Measurements from ENCODE around the gene LYZL1.
"Not testable (repeated sequence)": the region's sequence is repeated elsewhere in the genome, so short reads cannot be mapped to it uniquely, and the experiment has no call there.

Gene LYZL1

DNA sequence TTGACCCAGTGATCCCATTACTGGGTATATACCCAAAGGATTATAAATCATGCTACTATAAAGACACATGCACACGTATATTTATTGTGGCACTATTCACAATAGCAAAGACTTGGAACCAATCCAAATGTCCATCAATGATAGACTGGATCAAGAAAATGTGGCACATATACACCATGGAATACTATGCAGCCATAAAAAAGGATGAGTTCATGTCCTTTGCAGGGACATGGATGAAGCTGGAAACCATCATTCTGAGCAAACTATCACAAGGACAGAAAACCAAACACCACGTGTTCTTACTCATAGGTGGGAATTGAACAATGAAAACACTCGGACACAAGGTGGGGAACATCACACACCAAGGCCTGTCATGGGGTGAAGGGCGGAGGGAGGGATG, 48.7 kb downstream of the LYZL1 start:
- DNase-seq, result not testable (repeated sequence)

DNA sequence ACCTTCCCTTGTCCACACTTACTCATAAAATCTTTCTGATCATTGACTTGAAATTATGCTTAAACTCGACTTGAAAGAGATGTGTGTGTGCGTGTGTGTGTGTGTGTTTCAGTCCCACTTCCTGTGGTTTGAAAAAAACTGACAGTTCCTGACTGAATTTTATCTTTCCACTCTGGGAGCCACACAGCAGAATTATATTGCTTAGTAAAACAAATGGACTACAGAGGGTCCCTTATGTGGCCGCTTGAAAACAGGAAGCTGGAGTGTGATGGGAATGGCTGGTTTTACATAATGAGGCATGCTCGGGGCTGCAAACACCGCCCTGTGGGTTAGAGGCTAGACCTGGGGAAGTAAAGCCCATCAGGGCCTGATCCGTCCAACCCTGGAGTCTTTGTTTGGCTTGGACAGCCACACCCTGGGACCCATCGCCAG, 54.8 kb downstream of the LYZL1 start:
- no peak for DNase-seq

DNA sequence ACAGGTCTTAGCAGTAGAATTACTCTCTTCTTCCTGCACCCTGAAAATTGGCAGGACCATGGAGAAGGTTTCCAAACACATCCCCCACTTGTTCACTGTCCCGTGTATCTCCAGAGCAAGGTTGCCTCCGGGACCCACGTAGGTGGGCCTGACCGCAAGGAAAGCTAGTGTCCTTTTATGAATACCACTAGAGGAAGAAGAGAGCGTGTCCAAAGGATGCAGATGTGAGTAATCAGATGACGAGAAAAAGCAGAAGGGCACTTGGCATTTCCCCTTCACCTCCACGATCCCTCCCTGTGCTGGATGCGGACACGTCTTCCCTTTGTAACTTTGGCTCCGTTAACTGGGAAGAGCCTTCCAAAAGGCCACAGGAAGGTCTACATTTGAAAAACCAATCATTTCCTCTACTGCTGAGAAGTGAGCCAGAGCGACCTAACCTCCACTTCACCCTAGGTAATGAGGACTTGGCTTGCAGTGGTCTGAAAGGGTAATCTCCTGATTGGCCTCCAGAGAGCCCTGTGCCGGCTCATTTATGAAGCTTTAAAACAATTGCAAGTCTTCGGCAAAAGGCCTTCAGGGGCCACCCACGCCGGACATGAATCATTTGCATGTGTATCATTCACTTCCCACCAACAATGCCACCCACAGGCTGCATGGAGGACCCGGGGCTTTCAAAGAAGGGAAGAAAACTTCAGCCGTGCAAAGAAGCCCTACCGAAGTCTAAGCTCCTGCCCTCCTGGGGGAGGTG, 55.4 kb downstream of the LYZL1 start:
- no peak for DNase-seq

DNA sequence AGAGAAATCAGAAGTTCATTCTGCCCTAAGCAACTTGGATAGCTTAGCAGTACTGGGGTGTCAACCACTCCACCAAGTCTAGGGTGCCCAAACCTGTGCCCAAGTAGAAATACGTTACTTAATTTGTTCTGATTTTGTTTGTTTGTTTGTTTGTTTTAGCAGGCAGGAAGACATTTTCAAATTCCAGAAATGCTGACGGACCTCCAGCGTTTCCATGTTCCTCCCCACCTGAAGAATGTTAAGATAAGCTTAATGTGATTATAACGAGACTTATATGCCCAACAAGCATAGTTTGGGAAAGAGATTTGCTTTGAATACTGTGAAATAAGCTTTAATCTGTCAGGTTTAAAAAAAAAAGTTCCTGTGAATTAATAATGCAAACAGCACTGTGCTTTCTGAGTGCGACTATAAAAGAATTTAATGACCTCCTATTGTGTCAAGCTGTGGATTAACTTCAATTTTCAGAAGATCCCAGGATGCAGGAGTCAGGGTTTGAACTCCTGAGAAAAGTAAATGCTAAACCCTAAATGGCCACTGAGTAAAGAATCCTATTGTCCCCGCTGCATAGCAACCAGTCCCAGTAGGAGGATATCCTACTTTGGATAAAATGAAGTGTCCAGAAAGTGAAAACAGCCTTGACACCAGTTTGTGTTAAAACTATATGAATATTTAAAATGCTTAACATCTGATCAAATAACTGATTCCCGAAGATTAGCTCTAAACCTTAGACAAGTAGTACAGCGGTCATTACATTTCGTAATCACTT, 56.5 kb downstream of the LYZL1 start:
- no peak for DNase-seq

DNA sequence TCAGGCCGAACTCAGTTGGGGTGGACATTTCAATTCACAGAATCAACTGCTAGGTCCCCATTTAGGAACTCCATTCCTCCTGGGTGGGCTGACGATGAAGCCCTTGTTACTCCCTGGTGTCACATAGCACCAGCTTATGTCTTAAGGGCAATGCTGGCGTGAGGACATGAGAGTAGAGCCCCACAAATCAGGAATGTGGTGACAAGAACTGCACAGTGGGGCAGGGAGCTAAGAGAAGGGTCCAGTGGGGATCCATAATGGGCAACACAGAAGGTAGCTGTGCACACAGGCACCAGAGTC, 57.0 kb downstream of the LYZL1 start:
- no peak for DNase-seq

DNA sequence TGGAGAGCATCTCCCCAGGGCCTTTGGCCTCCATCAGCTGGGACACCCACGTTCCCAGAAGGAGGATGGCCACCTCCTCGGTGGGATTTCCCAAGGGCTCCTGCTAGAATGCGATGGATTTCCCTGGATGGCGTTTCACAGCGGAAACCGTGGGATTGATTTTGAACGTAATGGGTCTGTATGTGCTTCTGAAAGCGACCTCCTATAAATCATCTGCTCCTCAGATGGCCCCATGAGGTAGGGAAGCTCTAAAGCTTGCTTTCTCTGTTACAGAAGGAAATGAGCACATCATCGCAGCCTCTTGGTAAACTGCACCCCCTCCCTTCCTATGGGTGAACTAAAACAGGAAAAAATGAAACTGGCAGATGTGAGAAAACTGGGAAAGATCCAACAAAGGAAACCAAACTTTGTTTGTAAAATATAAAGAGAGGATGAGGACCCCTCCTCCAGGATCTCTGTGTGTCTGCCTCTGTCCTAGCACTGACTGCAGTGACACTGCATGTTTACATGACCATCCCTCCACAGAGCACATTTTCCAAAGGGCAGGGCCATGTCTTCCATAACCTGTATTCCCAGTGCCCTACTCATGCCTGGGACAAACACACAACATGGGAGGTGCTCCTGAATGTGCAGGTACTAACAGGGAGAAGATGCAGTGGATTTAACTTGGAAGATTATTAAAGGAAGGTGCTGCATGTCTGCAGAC, 57.6 kb downstream of the LYZL1 start:
- no peak for DNase-seq

DNA sequence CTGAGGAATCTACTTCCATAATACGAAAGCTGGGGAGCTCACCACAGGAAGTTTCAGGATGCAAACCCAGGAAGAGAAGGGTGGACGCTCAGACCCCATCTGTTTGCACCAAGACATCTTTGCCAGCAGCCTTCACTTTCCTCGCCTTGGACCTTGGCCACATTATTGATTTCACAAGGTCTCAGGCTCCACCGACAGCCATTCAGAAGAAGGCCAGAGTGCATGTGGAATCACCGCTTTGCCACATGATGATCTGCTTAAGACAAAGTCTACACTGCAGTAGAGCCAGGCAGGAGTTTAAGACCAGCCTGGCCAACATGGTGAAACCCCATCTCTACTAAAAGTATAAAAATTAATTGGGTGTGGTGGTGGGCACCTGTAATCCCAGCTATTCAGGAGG, 60.0 kb downstream of the LYZL1 start:
- DNase-seq, result no peak

DNA sequence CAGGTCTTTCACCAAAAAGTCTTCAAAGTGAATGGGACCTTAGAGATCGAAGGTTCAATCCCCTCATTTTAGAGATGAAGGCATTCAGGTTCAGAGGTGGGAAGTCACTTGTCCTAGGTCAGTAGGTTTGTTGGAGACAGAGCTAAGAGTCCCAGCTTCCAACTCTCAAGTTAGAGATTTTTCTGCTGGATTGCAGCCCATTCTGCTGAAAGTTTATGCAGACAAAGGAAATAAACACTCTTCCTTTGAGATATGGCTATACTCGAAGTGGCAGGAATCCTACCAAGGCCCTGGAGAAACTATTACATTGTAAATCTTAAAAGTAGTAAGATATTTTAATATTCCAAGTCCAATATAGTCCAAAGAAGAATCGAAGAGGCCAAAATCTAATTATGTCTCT, 64.4 kb downstream of the LYZL1 start:
- no peak for DNase-seq

DNA sequence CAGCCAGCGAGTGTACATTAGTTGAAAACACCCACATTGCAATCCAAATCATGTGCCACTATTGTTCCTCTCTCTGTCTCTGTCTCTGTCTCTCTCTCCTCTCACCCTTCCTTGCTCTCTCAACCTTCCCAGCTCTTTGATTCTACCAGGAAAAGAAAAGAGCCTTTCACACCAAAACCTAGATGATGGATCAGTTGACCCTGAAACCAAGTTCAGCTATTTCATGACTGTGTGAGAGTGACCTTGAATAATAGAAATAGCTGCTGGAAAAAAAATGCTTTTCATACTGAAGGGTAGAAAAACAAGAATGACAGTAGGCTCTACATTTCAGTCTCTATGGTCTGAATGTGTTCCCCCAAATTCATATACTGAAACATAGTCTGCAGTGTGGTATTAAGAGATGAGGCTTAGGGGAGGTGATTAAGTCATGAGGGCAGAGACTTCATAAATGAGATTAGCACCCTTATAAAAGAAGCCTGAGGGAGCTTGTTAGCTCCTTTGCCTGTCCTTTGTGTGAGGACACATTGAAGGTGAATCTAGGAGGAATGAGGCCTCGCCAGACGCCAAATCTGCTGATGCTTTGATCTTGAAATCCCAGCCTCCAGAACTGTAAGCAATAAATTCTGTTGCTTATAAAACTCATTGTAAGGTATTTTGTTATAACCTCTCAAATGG, 65.2 kb downstream of the LYZL1 start:
- no peak for DNase-seq

DNA sequence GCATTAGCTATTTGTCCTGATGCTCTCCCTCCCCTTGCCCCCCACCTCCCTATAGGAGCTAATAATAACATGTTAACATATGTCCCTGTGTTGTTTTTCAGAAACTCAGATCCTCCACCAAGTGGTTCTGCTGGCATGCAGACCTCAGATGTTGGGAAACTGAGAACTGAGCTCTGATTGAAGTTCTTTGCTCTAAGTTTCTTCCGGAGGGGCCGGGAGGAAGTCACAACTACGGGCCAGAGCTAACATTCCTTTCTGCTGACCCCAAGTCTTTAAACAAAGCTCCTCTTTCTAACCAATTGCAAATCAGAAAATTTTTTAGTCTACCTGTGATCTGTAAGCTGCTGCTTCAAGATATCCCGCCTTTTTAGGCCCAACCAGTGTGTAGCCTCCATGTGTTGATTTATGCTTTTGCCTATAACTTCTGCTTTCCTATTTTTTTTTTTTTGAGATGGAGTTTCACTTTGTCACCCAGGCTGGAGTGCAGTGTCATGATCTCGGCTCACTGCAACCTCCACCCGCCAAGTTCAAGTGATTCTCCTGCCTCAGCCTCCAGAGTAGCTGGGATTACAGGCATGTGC, 66.6 kb downstream of the LYZL1 start:
- DNase-seq, result no peak

DNA sequence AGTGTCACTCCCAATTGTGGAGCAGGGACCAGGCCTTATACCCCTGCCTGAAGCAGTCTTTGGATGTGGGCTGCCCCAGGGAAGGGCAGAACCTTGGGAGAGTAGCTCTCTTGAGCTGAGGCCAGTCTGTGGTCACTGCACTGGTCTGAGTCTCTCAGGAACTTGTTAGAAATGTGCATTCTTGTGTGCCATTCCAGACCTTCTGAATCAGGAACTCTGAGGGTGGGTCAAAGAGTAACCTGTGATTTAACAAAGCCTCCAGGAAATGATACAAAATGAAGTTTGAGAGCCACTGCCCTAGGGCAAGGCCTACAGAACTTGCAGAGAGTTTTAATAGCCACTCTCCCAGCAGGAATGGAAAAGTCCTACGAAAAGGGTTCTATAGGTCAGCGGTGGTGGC, 68.1 kb downstream of the LYZL1 start:
- DNase-seq, result no peak

DNA sequence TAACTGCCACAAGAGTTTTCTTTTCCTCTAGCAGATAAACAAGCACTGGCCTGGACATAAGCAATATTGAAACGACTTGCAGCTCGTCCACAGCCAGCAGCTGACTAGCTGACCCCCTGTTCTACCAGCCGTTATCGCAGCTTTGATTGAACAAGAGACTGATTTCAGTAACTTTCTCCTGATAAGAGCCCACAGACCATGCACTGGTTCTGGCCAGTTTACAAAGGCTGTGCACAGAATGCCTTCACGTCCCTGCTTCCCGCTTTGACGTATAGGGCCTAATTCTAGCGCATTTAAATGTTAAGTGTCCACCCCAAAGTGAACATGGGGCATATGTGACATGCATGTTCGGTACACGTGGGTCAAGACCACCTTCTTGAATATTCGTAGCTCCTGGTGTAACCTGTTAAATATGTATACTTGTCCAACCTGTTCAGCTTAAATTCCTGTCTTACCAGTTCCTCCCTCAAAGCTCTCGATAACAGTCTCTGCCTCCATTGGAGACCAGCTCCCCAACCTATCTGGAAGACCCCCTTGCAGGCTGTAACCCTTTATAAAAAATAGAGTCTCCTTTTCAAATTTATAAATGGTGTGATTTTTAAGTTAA, 69.2 kb downstream of the LYZL1 start:
- DNase-seq, result no peak

DNA sequence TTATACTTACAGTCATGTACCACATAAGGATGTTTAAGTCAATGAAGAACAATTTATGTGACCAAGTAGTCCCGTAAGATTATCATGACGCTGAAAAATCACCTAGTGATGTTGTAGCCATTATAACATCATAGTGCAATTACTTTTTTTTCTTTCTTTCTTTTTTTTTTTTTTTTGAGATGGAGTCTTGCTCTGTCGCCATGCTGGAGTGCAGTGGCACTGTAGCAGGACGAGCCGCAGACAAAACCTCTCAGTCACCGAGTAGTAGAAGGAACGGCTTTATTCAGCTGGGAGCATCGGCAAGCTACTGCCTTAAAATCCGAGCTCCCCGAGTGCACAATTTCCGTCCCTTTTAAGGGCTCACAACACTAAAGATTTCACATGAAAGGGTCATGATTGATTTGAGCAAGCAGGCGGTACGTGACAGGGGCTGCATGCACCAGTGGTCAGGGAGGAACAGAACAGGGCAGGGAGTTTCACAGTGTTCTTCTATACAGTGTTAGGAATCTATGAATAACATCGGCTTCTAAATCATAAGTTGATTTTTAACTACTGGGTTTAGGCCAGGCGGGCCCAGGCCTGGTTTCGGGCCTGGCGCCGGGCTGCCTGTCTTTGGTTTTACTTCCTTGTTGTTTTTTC, 71.5 kb downstream of the LYZL1 start:
- DNase-seq, result not testable (repeated sequence)
